ENCODE data around the gene TRIM52. TPM values are rescaled to one million over a fixed set of nuclear protein-coding genes. Genes with fewer than 3 reads are reported as not detected.

TRIM52 gene
- total and polyA plus RNA-seq, 9 of the 15 experiments (the other 6 are each of a cell fraction or from before 2014, with no cell fraction given) = 3.3 to 21.9 (median 13.5) TPM

DNA sequence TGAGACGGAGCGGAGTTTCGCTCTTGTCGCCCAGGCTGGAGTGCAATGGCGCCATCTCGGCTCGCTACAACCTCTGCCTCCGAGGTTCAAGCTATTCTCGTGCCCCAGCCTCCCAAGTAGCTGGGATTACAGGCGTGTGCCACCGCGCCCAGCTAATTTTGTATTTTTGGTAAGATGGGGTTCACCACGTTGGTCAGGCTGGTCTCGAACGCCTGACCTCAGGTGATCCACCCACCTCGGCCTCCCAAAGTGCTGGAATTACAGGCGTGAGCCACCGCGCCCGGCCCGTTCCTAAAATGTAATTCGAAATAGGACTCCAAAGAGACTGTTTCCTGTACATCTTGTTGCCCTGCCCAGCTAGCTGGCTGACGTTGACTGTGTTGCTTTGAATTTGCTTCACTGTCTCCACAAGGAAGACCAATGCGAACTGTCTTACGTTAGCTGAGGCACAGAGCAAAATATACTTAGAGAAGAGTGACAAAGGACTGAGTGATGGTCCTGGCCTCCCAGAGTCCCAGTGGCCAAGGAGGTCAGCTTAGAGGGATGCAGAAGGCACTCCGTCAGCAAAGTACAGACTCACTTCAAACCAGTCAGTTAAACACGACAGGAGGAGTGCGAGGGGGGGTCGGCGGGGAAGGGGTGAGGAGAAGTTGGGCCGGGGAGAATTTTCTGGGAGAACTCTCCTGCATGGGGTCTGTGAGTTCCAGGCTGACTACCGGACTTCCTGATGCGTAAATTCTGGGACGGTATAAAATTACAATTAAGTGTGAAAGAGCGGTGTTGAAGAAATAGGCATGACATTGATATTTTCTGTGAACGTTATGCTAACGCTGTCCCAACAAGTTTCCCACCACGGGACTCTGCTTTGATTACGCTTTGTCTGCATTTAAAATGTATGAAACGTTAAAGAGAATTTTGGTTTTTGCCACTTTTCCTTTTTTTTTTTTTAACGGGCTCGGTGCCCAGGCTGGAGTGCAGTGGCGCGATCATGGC lies 44.6 kb downstream of the TRIM52 start (continued):
- TF ChIP-seq, protein P1, sequence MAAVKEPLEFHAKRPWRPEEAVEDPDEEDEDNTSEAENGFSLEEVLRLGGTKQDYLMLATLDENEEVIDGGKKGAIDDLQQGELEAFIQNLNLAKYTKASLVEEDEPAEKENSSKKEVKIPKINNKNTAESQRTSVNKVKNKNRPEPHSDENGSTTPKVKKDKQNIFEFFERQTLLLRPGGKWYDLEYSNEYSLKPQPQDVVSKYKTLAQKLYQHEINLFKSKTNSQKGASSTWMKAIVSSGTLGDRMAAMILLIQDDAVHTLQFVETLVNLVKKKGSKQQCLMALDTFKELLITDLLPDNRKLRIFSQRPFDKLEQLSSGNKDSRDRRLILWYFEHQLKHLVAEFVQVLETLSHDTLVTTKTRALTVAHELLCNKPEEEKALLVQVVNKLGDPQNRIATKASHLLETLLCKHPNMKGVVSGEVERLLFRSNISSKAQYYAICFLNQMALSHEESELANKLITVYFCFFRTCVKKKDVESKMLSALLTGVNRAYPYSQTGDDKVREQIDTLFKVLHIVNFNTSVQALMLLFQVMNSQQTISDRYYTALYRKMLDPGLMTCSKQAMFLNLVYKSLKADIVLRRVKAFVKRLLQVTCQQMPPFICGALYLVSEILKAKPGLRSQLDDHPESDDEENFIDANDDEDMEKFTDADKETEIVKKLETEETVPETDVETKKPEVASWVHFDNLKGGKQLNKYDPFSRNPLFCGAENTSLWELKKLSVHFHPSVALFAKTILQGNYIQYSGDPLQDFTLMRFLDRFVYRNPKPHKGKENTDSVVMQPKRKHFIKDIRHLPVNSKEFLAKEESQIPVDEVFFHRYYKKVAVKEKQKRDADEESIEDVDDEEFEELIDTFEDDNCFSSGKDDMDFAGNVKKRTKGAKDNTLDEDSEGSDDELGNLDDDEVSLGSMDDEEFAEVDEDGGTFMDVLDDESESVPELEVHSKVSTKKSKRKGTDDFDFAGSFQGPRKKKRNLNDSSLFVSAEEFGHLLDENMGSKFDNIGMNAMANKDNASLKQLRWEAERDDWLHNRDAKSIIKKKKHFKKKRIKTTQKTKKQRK (IDR thresholded peaks at IDR 0.05; ENCODE audit: borderline replicate concordance, low read depth, low read length) = no peak
- TF ChIP-seq ZNF143 (CRISPR knock-in tag; IDR thresholded peaks at IDR 0.05) = no peak
- TF ChIP-seq HMG20B (CRISPR knock-in tag; IDR thresholded peaks at IDR 0.05) = no peak
- TF ChIP-seq ZNF184 (CRISPR knock-in tag; IDR thresholded peaks at IDR 0.05) = no peak
- TF ChIP-seq DDX20 (tag; IDR thresholded peaks at IDR 0.05; ENCODE audit: low read depth) = no peak
- no peak for TF ChIP-seq ZNF212 (CRISPR knock-in tag; IDR thresholded peaks at IDR 0.05)
- no peak for TF ChIP-seq ADNP (tag; IDR thresholded peaks at IDR 0.05)
- TF ChIP-seq, protein P2, sequence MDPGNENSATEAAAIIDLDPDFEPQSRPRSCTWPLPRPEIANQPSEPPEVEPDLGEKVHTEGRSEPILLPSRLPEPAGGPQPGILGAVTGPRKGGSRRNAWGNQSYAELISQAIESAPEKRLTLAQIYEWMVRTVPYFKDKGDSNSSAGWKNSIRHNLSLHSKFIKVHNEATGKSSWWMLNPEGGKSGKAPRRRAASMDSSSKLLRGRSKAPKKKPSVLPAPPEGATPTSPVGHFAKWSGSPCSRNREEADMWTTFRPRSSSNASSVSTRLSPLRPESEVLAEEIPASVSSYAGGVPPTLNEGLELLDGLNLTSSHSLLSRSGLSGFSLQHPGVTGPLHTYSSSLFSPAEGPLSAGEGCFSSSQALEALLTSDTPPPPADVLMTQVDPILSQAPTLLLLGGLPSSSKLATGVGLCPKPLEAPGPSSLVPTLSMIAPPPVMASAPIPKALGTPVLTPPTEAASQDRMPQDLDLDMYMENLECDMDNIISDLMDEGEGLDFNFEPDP (CRISPR knock-in tag; IDR thresholded peaks at IDR 0.05) = no peak
- TF ChIP-seq NFRKB (IDR thresholded peaks at IDR 0.05; ENCODE audit: low read depth) = peak; percentile 56; the same call in 1 of the 2 replicates
- TF ChIP-seq ZNF766 (CRISPR knock-in tag; conservative IDR thresholded peaks at IDR 0.05) = no peak
- TF ChIP-seq ZNF431 (CRISPR knock-in tag; IDR thresholded peaks at IDR 0.05) = no peak
- TF ChIP-seq, protein P3, sequence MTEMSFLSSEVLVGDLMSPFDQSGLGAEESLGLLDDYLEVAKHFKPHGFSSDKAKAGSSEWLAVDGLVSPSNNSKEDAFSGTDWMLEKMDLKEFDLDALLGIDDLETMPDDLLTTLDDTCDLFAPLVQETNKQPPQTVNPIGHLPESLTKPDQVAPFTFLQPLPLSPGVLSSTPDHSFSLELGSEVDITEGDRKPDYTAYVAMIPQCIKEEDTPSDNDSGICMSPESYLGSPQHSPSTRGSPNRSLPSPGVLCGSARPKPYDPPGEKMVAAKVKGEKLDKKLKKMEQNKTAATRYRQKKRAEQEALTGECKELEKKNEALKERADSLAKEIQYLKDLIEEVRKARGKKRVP (CRISPR knock-in tag; IDR thresholded peaks at IDR 0.05) = no peak
- TF ChIP-seq MTA2 (IDR thresholded peaks at IDR 0.05; ENCODE audit: low read depth) = no peak
- peak; percentile 17; the same call in 1 of the 2 replicates for TF ChIP-seq NR2C1 (IDR thresholded peaks at IDR 0.05)
- TF ChIP-seq NR2C1 (tag; IDR thresholded peaks at IDR 0.05) = no peak
- TF ChIP-seq ZKSCAN8 (CRISPR knock-in tag; IDR thresholded peaks at IDR 0.05) = no peak
- TF ChIP-seq ASH1L (IDR thresholded peaks at IDR 0.05; ENCODE audit: borderline replicate concordance, low read depth, partially characterized antibody) = no peak
